DOHH2 (cell line): ENCODE data around the gene ARRDC3.

Experiments used
- EZH2phosphoT487 ChIP-seq: fragments of 200-600 bp; sonication (generic); IDR thresholded peaks from 2 replicates; pipeline ENCODE4 v1.6.1; 2017; ENCODE audit warnings: borderline replicate concordance, mild to moderate bottlenecking, antibody characterized with exemption, low read length, moderate library complexity, mixed read lengths
- TF ChIP-seq, protein P1 (sequence below): fragments of 200-600 bp; sonication (generic); IDR thresholded peaks from one replicate; pipeline ENCODE4 v1.5.1; 2014; ENCODE audit warnings: antibody characterized with exemption, mild to moderate bottlenecking, low read depth, low read length; ENCODE audit not compliant: poor library complexity, severe bottlenecking

DNA sequence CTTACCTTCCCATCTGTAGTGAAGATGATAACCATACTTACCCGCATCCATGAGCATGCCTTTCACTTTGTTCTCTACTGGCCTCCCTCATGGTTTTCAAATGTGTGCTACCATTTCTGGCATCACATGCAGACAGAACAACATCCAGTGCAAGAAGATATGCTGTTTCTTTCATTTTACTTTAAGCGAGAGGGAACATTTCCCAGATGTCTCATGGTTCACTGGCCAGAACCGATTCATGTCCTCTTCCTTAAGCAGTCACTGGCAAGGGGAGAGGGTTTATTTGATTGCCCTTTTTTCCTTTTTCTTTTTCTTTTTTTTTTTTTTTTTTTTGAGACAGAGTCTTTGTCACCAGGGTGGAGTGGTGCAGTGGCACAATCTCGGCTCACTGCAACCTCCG, 37.7 kb downstream of the ARRDC3 start:
- TF ChIP-seq, protein P1, sequence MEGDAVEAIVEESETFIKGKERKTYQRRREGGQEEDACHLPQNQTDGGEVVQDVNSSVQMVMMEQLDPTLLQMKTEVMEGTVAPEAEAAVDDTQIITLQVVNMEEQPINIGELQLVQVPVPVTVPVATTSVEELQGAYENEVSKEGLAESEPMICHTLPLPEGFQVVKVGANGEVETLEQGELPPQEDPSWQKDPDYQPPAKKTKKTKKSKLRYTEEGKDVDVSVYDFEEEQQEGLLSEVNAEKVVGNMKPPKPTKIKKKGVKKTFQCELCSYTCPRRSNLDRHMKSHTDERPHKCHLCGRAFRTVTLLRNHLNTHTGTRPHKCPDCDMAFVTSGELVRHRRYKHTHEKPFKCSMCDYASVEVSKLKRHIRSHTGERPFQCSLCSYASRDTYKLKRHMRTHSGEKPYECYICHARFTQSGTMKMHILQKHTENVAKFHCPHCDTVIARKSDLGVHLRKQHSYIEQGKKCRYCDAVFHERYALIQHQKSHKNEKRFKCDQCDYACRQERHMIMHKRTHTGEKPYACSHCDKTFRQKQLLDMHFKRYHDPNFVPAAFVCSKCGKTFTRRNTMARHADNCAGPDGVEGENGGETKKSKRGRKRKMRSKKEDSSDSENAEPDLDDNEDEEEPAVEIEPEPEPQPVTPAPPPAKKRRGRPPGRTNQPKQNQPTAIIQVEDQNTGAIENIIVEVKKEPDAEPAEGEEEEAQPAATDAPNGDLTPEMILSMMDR = no peak
- TF ChIP-seq EZH2phosphoT487 = no peak
